Measurements from ENCODE around the gene CLDN16.

DNA sequence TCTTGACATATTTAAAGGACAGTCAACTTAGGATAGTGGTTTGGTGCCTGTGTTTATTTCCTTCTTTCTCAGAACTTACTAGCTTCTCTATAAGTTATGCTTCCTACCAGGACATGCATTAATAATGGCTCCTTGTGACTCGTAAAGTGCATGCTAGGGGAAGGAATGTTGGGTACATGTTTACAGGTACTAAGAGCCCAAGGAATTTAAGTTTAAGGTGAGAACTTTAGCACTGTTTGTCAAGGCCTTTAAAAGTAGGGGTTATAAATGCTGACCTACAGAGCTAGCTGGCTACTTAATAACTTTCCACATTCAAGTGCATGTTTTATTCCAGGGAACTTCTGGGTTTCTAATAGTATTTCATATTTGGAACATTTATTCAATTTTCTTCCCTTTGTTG lies 61.8 kb downstream of the CLDN16 start, which contains the start of gene TMEM207:
- TF ChIP-seq, protein P1, sequence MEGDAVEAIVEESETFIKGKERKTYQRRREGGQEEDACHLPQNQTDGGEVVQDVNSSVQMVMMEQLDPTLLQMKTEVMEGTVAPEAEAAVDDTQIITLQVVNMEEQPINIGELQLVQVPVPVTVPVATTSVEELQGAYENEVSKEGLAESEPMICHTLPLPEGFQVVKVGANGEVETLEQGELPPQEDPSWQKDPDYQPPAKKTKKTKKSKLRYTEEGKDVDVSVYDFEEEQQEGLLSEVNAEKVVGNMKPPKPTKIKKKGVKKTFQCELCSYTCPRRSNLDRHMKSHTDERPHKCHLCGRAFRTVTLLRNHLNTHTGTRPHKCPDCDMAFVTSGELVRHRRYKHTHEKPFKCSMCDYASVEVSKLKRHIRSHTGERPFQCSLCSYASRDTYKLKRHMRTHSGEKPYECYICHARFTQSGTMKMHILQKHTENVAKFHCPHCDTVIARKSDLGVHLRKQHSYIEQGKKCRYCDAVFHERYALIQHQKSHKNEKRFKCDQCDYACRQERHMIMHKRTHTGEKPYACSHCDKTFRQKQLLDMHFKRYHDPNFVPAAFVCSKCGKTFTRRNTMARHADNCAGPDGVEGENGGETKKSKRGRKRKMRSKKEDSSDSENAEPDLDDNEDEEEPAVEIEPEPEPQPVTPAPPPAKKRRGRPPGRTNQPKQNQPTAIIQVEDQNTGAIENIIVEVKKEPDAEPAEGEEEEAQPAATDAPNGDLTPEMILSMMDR (IDR thresholded peaks at IDR 0.05), result no peak
- no peak for TF ChIP-seq POLR2A (IDR thresholded peaks at IDR 0.05)

Measured in body of pancreas (tissue), 4 donors.